Stomach (tissue), 4 donors: Measurements from ENCODE around the gene DNAH6.

Source experiments
- POLR2A ChIP-seq, 4 donors: fragments of 450-650 bp; IDR thresholded peaks; one replicate each; pipeline ENCODE4 v1.6.1; 2016; ENCODE audit warnings: antibody characterized with exemption in 4 of 4, control low read depth in 2 of 4, mild to moderate bottlenecking in 1 of 4, moderate library complexity in 1 of 4
- POLR2AphosphoS5 ChIP-seq, 3 donors: sonication (generic); formaldehyde crosslinking; IDR thresholded peaks; one replicate each; pipeline ENCODE4 v1.6.1; 2016; ENCODE audit warnings: antibody characterized with exemption in 3 of 3
- TF ChIP-seq, protein P1 (sequence below), 7 experiments: fragments of 450-650 bp in 4 of 7; fragments of 200-600 bp in 3 of 7; sonication (generic) in 3 of 7; IDR thresholded peaks; one replicate each; pipeline ENCODE4 v1.5.1; 2016 to 2019; ENCODE audit warnings: antibody characterized with exemption in 7 of 7, control low read depth in 2 of 7, mild to moderate bottlenecking in 1 of 7

DNA sequence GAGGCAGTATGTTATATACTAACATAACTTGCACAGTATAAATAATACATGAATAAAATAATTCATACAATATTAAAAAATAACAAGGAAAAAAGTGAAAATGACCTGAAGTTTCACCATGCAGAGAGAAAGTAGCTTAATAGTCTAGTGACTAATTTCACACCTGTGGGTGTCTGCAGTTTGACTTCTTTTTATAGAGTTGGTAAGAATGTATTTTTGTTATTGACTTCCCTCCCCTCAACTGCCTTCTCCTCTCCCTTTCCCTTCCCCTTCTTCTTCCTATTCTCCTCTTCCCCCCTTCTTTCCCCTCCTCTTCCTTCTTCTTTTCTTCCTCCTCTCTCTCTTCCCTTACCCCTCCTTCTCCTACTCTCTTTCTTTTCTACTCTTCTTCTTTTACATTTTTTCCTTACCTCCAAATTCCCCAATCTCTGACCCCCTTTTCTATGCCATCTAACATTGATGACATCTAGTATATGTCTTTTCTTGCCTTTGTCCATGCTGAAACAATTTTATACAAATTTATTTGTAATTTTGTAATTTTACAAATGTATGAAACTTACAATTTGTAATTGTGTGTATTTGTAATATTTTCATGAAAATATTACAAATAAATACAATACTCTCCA, 3.1 kb downstream of the DNAH6 start:
- TF ChIP-seq, protein P1, sequence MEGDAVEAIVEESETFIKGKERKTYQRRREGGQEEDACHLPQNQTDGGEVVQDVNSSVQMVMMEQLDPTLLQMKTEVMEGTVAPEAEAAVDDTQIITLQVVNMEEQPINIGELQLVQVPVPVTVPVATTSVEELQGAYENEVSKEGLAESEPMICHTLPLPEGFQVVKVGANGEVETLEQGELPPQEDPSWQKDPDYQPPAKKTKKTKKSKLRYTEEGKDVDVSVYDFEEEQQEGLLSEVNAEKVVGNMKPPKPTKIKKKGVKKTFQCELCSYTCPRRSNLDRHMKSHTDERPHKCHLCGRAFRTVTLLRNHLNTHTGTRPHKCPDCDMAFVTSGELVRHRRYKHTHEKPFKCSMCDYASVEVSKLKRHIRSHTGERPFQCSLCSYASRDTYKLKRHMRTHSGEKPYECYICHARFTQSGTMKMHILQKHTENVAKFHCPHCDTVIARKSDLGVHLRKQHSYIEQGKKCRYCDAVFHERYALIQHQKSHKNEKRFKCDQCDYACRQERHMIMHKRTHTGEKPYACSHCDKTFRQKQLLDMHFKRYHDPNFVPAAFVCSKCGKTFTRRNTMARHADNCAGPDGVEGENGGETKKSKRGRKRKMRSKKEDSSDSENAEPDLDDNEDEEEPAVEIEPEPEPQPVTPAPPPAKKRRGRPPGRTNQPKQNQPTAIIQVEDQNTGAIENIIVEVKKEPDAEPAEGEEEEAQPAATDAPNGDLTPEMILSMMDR (IDR thresholded peaks at IDR 0.05) = no peak
- TF ChIP-seq POLR2A (IDR thresholded peaks at IDR 0.05) (no peak), POLR2AphosphoS5 (IDR thresholded peaks at IDR 0.05) (no peak)
